HG03103 (cell line): ENCODE measurements around the gene SACM1L.
"Not testable (repeated sequence)": the region's sequence is repeated elsewhere in the genome, so short reads cannot be mapped to it uniquely, and the experiment has no call there.

Experiments used
- ATAC-seq: cut with Tn5 transposase; IDR thresholded peaks from one replicate; pipeline ENCODE4 v1.9.1; 2021; ENCODE audit warnings: low read depth; ENCODE audit not compliant: unreplicated experiment

Gene SACM1L

GRCh38 chr3:45690336-45691035, 1.3 kb downstream of the SACM1L start:
- ATAC-seq = no peak

- ATAC-seq = no peak
Measured at GRCh38 chr3:45691842-45692241, 2.6 kb downstream of the SACM1L start.

- no peak for ATAC-seq
Measured at GRCh38 chr3:45692866-45693265, 3.7 kb downstream of the SACM1L start.

- ATAC-seq = no peak
Measured at GRCh38 chr3:45693941-45694521, 4.8 kb downstream of the SACM1L start.

GRCh38 chr3:45695166-45695565, 6.0 kb downstream of the SACM1L start:
- ATAC-seq = not testable (repeated sequence)

GRCh38 chr3:45700570-45701073, 11.4 kb downstream of the SACM1L start:
- ATAC-seq = no peak

GRCh38 chr3:45701172-45701867, 12.1 kb downstream of the SACM1L start:
- ATAC-seq = no peak

- no peak for ATAC-seq
Measured at GRCh38 chr3:45704301-45704943, 15.2 kb downstream of the SACM1L start.

GRCh38 chr3:45705839-45706808, 16.9 kb downstream of the SACM1L start:
- ATAC-seq = no peak

- ATAC-seq = no peak
Measured at GRCh38 chr3:45711931-45712330, 22.7 kb downstream of the SACM1L start.

- ATAC-seq = no peak
Measured at GRCh38 chr3:45712434-45713110, 23.4 kb downstream of the SACM1L start.

- ATAC-seq = no peak
Measured at GRCh38 chr3:45715945-45716344, 26.7 kb downstream of the SACM1L start.

- ATAC-seq = no peak
Measured at GRCh38 chr3:45716790-45717336, 27.7 kb downstream of the SACM1L start.

- ATAC-seq = no peak
Measured at GRCh38 chr3:45719655-45720487, 30.7 kb downstream of the SACM1L start.

- ATAC-seq = no peak
Measured at GRCh38 chr3:45724911-45725310, 35.7 kb downstream of the SACM1L start.

- no peak for ATAC-seq
Measured at GRCh38 chr3:45729614-45730013, 40.4 kb downstream of the SACM1L start.

GRCh38 chr3:45730409-45731154, 41.4 kb downstream of the SACM1L start:
- no peak for ATAC-seq

- ATAC-seq = no peak
Measured at GRCh38 chr3:45736707-45737106, 47.5 kb downstream of the SACM1L start.
